Calu3 (cell line): Measurements from ENCODE around the gene KIAA0825. TPM values are rescaled to one million over a fixed set of nuclear protein-coding genes. Genes with fewer than 3 reads are reported as not detected.

Source experiments
- BruUV-seq: library from RNA; stranded (reverse); fragments of 400-500 nt; replicated peaks from 2 replicates; lab custom pipeline; 2021; lab: Mats Ljungman, UMichigan
- CTCF ChIA-PET: fragments of 300-600 bp; sonication (Branson Sonifier 250); formaldehyde crosslinking; loops from one replicate; lab custom pipeline; 2022; ENCODE audit warnings: antibody characterized with exemption; lab: Charles Lee
- DNase-seq: peaks from one replicate; pipeline ENCODE4 v3.0.0; 2022
- H3K27ac Mint-ChIP-seq: one replicate; pipeline ENCODE4 v1.8.0; 2022; ENCODE audit warnings: mixed read lengths; ENCODE audit not compliant: unreplicated experiment
- H3K27me3 Mint-ChIP-seq: one replicate; pipeline ENCODE4 v1.8.0; 2022; ENCODE audit warnings: mixed read lengths; ENCODE audit not compliant: unreplicated experiment
- H3K36me3 Mint-ChIP-seq: one replicate; pipeline ENCODE4 v1.8.0; 2022; ENCODE audit warnings: mild to moderate bottlenecking, moderate library complexity, mixed read lengths; ENCODE audit not compliant: insufficient read depth, unreplicated experiment
- H3K4me1 Mint-ChIP-seq: one replicate; pipeline ENCODE4 v1.8.0; 2022; ENCODE audit warnings: mild to moderate bottlenecking, low read depth, mixed read lengths; ENCODE audit not compliant: unreplicated experiment
- H3K4me3 Mint-ChIP-seq: one replicate; pipeline ENCODE4 v1.8.0; 2022; ENCODE audit warnings: mild to moderate bottlenecking, low read depth, moderate library complexity, mixed read lengths; ENCODE audit not compliant: unreplicated experiment
- H3K9me3 Mint-ChIP-seq: one replicate; pipeline ENCODE4 v1.8.0; 2022; ENCODE audit warnings: low read depth, mixed read lengths; ENCODE audit not compliant: unreplicated experiment
- CTCF ChIP-seq: fragments of 200-600 bp; IDR thresholded peaks from one replicate; pipeline ENCODE4 v1.8.0; 2022; ENCODE audit warnings: antibody characterized with exemption; ENCODE audit not compliant: unreplicated experiment
- intact Hi-C: fragments of 100-400 bp; cut with micrococcal nuclease; formaldehyde crosslinking; loops from one replicate; pipeline ENCODE4 v1.10.0; 2022; ENCODE audit not compliant: unreplicated experiment
- total RNA-seq: library from RNA; stranded (reverse); gene quantifications from 2 replicates; pipeline ENCODE4 v1.2.3, GENCODE V29; 2022

KIAA0825 gene
- total RNA-seq, 1 experiment from 2014 or later: 1.9 TPM

DNA sequence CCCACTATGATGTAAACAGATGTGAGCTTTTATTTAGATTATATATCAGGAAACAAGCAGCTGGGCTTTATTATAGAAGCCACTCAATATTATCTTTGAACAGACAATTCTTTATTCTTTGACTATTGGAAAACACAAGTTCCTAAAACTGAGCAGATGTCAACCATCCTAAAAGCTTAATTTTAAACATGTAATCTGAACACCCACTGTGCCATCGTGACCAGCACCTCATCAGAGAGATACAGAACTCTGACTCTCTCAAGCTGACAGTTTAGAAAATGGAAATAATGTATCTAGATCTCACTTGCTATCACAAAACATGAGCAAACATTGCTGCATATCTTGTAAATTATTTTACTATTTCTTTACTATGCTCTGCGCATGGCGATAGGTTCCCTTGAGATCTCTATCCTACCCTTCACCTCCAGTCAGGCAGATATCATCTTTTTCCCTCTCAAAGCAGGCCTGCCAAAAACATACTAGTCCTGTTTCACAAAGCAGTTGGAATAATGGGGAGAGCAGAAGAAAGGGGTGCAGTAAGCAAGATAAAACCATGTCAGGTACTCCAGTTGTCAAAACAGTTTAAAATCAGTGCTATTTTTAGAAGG, 151.0 kb downstream of the KIAA0825 start:
- no TSS peak for BruUV-seq
- Mint-ChIP-seq H3K27ac (no peak overlapping the region), H3K36me3 (no peaks in the 10 kb centered on the region), H3K4me1 (no peaks in the 10 kb centered on the region), H3K9me3 (no peaks in the 10 kb centered on the region), H3K4me3 (no peak overlapping the region), H3K27me3 (no peaks in the 10 kb centered on the region)
- CTCF ChIA-PET: no interaction called here
- no peak for DNase-seq
- TF ChIP-seq CTCF: no peak
- intact Hi-C loops: no loop called here

DNA sequence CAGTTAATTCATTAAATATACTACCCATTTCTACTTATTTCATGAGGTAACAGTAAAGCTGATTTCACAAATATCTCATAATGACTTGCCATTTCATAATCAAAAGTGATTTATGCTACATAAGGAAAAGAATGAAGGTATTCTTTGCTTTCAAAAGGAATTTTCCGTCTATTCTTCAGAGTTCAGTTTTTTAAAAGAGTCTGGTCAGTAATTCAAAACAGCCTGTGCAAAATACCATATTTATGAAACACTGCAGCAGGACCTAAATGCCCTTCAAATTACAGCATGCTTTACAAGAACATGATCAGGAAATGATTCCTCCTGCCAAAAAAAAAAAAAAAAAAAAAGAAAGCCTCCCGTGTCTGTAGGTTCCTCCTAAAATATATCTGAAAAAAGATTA, 154.7 kb downstream of the KIAA0825 start:
- intact Hi-C loops: no loop called here
- no TSS peak for BruUV-seq
- no peak overlapping the region for H3K27ac Mint-ChIP-seq
- no peak overlapping the region for H3K4me3 Mint-ChIP-seq
- no peak for DNase-seq
- no peaks in the 10 kb centered on the region for H3K27me3 Mint-ChIP-seq
- TF ChIP-seq CTCF: no peak
- CTCF ChIA-PET: interaction anchor here (0.7 kb wide), 1 partner anchor 297 kb away, joined by 5 read pairs; no protein-coding TSS in a partner anchor
- no peaks in the 10 kb centered on the region for H3K4me1 Mint-ChIP-seq
- no peaks in the 10 kb centered on the region for H3K36me3 Mint-ChIP-seq
- no peaks in the 10 kb centered on the region for H3K9me3 Mint-ChIP-seq

- H3K9me3 Mint-ChIP-seq: no peaks in the 10 kb centered on the region
- no peaks in the 10 kb centered on the region for H3K27me3 Mint-ChIP-seq
- DNase-seq: no peak
- intact Hi-C loops: no loop called here
- CTCF ChIA-PET: no interaction called here
- H3K4me1 Mint-ChIP-seq: no peaks in the 10 kb centered on the region
- H3K36me3 Mint-ChIP-seq: no peaks in the 10 kb centered on the region
- no TSS peak for BruUV-seq
- H3K4me3 Mint-ChIP-seq: no peak overlapping the region
- H3K27ac Mint-ChIP-seq: no peak overlapping the region
- no peak for TF ChIP-seq CTCF
Measured at GRCh38 chr5:94461131-94461530, 157.3 kb downstream of the KIAA0825 start.

- Mint-ChIP-seq H3K36me3 (no peaks in the 10 kb centered on the region), H3K4me3 (no peak overlapping the region), H3K4me1 (no peaks in the 10 kb centered on the region), H3K27me3 (no peaks in the 10 kb centered on the region), H3K27ac (no peak overlapping the region), H3K9me3 (no peaks in the 10 kb centered on the region)
- no peak for DNase-seq
- intact Hi-C loops: no loop called here
- BruUV-seq: no TSS peak
- no peak for TF ChIP-seq CTCF
- CTCF ChIA-PET: no interaction called here
Measured at GRCh38 chr5:94459915-94460314, 158.5 kb downstream of the KIAA0825 start.
